Stimulated activated naive CD4-positive, alpha-beta T cell (primary cell): ENCODE measurements around the gene WDR13.
"Not testable (repeated sequence)": the region's sequence is repeated elsewhere in the genome, so short reads cannot be mapped to it uniquely, and the experiment has no call there.

Experiments used
- DNase-seq, 6 experiments: peaks; one replicate each; lab custom pipeline; 2025; lab: John Stamatoyannopoulos, UW

WDR13 gene

GRCh38 chrX:48597353-48598264, at the start of gene WDR13:
Gene WDR13 (plus strand): TSS chrX:48597492. CDS start chrX:48597997, 505 bp downstream.
- DNase-seq: peak; percentile 81 to 91 (median 89)

DNA sequence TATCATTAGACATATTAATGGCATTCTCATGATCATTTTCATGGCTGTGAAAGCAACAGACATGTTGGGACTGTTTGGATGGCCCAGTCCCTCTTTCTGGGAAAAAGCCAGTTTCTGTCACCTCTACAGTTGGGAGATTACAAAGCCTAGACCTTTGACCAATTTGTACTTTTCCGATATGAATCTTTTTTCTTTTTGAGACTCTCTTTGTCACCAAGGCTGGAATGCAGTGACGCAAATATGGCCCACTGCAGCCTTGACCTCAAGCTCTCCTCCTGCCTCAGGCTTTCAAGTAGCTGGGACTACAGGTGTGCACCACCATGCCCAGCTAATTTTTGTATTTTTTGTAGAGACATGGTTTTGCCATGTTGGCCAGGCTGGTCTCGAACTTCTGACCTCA, 48.4 kb upstream of the WDR13 start:
- no peak for DNase-seq

DNA sequence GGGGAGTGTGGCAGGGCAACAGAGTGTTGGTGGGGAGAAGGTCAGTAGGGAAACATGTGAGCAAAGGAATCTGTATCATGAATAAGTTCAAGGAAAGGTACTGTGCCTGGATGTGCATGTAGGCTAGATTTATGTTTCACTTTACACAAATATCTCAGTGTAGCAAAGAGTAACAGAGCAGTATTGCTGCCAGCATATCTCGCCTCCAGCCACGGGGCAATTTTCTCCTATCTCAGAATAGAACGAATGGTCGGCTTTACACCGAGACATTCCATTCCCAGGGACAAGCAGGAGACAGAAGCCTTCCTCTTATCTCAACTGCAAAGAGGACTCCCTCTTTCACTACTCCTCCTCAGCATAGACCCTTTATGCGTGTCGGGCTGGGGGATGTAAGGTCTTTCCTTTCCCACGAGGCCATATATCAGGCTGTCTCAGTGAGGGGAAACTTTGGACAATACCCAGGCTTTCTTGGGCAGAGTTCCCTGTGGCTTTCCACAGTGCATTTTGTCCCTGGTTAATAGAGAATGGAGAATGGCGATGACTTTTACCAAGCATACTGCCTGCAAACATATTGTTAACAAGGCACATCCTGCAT, 41.5 kb upstream of the WDR13 start:
- not testable (repeated sequence) for DNase-seq

GRCh38 chrX:48558271-48558670, 39.0 kb upstream of the WDR13 start:
- DNase-seq: no peak

- no peak for DNase-seq
These were observed 37.7 kb upstream of the WDR13 start for GRCh38 chrX:48559636-48560035.

DNA sequence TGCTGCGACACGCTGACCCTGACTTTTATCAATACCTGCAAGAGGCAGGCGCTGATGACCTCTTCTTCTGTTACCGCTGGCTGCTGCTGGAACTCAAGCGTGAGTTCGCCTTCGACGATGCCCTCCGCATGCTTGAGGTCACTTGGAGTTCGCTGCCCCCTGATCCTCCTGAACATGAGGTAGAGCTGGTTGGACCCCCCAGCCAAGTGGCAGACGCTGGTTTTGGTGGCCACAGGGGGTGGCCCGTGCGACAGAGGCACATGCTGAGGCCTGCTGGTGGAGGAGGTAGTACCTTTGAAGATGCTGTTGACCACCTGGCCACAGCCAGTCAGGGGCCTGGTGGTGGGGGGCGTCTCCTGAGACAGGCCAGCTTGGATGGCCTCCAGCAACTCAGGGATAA, 37.2 kb upstream of the WDR13 start:
- no peak for DNase-seq

DNA sequence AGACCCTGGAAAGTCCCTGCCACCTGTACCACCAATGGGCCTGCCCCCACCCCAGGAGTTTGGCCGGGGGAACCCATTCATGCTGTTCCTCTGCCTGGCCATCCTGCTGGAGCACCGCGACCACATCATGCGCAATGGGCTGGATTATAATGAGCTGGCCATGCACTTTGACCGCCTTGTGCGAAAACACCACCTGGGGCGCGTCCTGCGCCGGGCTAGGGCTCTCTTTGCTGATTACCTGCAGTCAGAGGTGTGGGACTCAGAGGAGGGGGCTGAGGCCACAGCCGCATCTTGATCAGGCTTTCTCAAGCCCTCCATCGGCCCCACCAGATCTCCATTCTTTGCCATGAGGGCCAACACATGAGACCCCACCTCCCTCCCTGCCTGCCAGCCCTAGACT, 36.6 kb upstream of the WDR13 start:
- no peak for DNase-seq

DNA sequence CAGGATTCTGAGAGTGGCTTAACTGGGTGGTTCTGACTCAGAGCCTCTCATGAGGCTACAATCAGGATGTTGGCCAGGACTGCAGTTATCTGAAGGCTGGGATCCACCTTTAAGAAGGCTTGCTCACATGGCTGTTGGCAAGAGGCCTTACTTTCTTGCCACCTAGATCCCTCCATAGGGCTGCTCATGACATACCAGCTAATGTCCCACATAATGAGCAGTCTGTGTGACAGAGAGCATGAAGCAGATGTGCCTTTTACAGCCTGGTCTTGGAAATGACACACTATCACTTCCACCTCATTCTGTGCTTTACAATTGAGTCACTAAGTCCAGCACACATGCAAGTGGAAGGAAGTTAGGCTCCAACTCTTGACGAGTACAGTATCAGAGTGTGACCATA, 27.3 kb upstream of the WDR13 start:
- DNase-seq: no peak

GRCh38 chrX:48573690-48574269, 23.5 kb upstream of the WDR13 start:
- peak in 2 of 6 experiments; percentile 15 to 32 for DNase-seq

- DNase-seq: peak; percentile 79 to 94 (median 90)
These were observed 22.7 kb upstream of the WDR13 start, which contains the start of gene RBM3 for GRCh38 chrX:48574270-48575266. Gene RBM3 (plus strand): TSS chrX:48574484. CDS start chrX:48575181, 697 bp downstream.

DNA sequence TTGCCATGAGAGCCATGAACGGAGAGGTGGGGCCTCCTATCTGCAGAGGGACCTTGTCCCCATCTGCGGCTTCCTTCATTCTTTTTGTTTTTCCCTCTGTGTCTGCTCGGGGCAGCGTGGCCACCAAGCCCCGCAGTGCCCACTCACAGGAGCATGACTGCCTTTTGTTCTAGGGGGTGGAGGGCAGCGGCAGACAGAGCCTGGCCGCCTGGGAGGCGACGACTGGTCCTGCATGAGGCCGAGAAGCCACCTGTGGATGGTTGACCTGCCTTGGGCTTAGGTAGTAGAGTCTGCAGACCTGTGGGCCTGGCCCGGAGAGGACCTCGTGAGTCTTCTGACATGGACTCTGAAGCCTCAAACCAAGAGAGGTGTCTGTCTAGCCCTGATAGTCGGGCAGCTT, 21.6 kb upstream of the WDR13 start:
- DNase-seq: no peak

- DNase-seq: no peak
These were observed 21.2 kb upstream of the WDR13 start for GRCh38 chrX:48576108-48576507.

DNA sequence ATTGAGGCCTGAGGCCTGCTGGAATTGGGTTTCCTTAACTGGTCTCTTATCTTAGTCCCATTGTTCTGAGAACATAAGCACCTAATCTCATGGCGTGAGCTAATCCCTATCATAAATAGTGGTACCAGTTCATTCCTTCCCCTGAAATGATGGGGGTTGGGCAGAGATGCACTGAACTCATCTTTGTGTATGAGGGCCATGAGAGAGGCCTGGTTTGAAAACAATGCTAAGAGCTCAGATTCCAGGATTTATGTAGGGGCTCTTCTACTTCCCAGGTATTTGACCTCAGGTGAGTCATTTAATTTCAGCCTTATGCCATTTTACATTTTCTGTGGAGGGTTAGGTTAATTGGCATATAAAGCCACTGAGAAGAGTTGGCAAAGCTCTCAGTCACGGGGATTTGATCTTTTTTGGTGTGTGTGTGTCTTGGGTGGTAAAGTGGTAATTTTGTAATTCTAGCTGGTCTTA, 18.6 kb upstream of the WDR13 start:
- DNase-seq: peak in 1 of 6 experiments; percentile 12

DNA sequence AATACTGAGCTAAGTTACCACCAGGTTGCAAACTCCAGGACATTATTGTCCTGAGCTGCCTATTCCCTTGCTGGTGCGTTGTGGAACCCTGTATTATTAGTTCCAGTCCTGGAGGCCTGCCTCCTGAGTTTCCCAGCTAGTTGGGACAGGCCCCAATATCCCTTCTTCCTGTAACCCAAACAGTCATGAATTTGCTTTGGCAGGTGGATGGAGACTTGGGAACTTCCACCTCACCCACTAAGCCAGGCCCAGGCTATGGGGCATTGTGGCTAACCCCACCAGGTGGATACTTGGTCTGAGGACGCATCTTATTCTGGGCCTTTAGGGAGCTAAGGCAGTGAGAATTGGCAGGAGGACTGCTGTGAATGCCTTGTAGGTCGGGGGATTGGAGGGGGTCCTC, 18.0 kb upstream of the WDR13 start:
- DNase-seq: no peak

DNA sequence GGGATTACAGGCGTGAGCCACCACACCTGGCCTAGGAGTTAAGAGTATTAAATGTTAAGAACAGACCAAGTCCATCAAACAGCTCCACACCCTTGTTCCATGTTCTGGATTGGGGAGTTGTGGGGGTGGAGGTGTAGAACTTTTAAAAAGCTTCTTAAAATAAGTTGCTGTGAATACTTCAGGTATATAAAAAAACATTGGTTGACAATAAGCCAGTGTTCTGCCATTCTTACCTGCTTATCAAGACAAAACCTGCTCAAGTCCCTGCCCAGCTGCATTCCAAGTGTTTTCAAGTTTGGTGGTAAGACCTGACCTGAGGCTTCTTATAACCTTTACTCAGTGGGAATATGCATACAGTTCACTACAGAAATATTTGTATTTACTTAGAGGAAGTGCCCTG, 16.6 kb upstream of the WDR13 start:
- DNase-seq: no peak

GRCh38 chrX:48584698-48585097, 12.6 kb upstream of the WDR13 start:
- no peak for DNase-seq

- no peak for DNase-seq
These were observed 7.7 kb upstream of the WDR13 start for GRCh38 chrX:48589482-48590162.

DNA sequence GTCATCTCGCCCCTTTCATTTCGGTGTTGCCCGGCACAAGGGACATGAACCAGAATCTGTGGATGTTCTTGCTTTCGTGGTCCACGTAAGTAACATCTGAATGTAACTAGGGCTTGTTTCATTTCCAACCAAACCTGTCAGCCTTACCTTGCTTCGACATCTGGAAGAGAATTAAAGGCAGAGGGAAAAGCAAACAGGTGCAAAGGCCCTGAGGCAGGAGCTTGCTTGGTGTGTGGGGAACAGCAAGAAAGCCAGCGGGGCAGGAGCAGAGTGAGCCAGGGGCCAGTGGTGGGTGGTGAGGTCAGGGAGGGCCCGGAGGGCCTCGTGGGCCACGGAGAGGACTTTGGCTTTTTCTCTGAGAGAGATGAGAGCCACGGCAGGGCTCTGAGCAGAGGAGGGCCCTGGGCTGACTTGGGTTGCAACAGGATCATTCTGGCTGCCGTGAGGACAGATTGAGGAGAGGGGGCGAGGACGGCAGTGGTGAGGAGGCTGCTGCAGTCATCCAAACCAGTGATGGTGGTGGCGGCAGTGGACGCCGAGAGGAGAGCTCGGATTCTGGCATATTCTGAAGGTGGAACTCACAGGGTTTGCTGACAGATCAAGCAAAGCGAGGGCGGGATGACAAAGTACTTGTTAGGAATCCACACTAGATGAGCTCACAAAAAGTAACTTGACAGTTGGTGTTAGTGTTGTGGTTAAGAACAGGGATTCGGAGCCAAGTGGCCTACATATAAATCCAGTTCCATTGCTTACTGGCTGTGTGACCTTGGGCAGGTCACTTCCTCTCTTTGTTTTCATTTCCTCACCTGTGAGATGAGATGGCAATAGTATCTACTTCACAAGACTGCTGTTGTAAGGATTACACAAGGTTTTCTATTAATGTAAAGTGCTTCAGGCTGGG, 6.8 kb upstream of the WDR13 start:
- DNase-seq: no peak

DNA sequence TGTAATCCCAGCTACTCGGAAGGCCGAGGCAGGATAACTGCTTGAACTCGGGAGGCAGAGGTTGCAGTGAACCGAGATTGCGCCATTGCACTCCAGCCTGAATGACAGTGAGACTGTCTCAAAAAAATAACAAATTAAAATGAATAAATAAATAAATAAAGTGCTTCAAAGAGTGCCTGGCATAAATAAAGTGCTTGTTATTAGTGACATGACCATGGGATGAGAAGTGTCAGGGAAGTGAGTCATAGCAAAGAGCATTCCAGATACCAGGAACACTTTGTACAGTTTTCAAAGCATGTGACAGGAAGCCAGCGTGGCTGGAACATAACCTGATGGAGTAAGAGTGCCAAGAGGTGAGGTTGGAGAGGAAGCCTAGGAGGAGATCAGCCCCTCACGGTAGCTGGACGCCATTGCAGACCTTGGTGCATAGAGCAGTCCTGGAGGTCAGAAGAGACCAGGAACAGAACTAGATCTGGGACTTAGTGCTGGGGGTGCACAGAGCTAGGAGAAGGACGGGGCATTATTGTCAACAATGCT, 6.0 kb upstream of the WDR13 start:
- DNase-seq: no peak

DNA sequence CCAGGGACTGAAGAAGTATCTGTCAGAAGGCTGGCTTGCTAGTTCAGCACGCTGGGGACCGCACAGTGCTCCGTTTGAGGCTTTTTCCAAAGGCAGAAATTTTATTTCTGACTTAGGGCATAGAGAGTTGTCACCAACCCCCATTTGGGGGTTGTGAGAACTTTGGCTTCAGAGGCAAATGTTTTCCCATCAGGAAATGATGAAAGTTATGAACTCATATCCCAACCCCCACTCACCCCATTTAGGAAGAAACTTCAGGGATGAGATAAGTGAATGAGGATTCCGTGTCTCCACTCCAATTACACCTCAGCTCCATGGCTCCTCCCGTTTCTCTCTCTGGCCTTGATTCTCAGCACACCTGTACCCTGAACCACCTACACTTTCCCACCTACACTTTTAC, 4.3 kb upstream of the WDR13 start:
- no peak for DNase-seq
